Endothelial cell of umbilical vein (primary cell): ENCODE measurements around the gene CUBN. TPM values are rescaled to one million over a fixed set of nuclear protein-coding genes. Genes with fewer than 3 reads are reported as not detected.

ENCODE experiments used
- BruUV-seq: library from RNA; stranded (reverse); fragments of 400-500 nt; replicated peaks from 2 replicates; lab custom pipeline; 2021; lab: Mats Ljungman, UMichigan
- CTCF ChIA-PET: fragments of 300-600, 350-600 bp; sonication (Branson Sonifier 250); formaldehyde crosslinking; loops from one replicate; lab custom pipeline; 2021; ENCODE audit warnings: antibody characterized with exemption, inconsistent platforms; lab: Charles Lee
- POLR2A ChIA-PET: fragments of 300-600, 350-600 bp; sonication (Branson Sonifier 250); formaldehyde crosslinking; loops from one replicate; lab custom pipeline; 2021; ENCODE audit warnings: antibody characterized with exemption, inconsistent platforms; lab: Charles Lee
- DNase-seq: peaks from one replicate; pipeline ENCODE4 v3.0.0-alpha.2; 2011; ENCODE audit warnings: low read depth, low spot score
- FAIRE-seq: peaks from 2 replicates; lab custom pipeline; 2011; peaks lifted over from hg19 to GRCh38; lab: Jason Lieb, UNC
- H2AFZ ChIP-seq: 2 replicates; pipeline ENCODE4 v1.6.0; 2012; ENCODE audit warnings: low read depth, low read length, control low read depth, inconsistent platforms
- H3K27ac ChIP-seq: 2 replicates; pipeline ENCODE4 v1.5.1; 2011; ENCODE audit warnings: low read depth, mild to moderate bottlenecking, control low read depth, low read length, moderate library complexity; ENCODE audit not compliant: insufficient read depth
- H3K27me3 ChIP-seq, 2 experiments: 2 replicates each; pipeline versions ENCODE4 v1.6.0 to v1.6.1; 2011; ENCODE audit warnings: low read length in 2 of 2, mixed read lengths in 1 of 2; ENCODE audit not compliant: control insufficient read depth in 2 of 2, insufficient read depth in 2 of 2
- H3K36me3 ChIP-seq, 2 experiments: 2 replicates in 1 of 2; 3 replicates in 1 of 2; pipeline ENCODE4 v1.5.1; 2011; ENCODE audit warnings: low read length in 2 of 2, mild to moderate bottlenecking in 1 of 2, moderate library complexity in 1 of 2; ENCODE audit not compliant: control insufficient read depth in 2 of 2, insufficient read depth in 2 of 2; ENCODE audit errors: extremely low read depth in 1 of 2
- H3K4me1 ChIP-seq: 3 replicates; pipeline ENCODE4 v1.5.1; 2011; ENCODE audit warnings: mild to moderate bottlenecking, low read length; ENCODE audit not compliant: control insufficient read depth, insufficient read depth; ENCODE audit errors: extremely low read depth
- H3K4me2 ChIP-seq: 2 replicates; pipeline ENCODE4 v1.6.1; 2011; ENCODE audit warnings: low read length, control low read depth, mixed read lengths; ENCODE audit not compliant: insufficient read depth
- H3K4me3 ChIP-seq, 3 experiments: fragments of 200-600 bp in 1 of 3; sonication (generic), shearing (Covaris generic) in 1 of 3; replicated peaks in 1 of 3; 2 replicates each; pipeline ENCODE4 v1.5.1; 2011 to 2016; ENCODE audit warnings: control low read depth in 3 of 3, low read length in 3 of 3, mild to moderate bottlenecking in 2 of 3, inconsistent platforms in 1 of 3, low read depth in 1 of 3, moderate library complexity in 1 of 3; ENCODE audit not compliant: insufficient read depth in 1 of 3
- H3K79me2 ChIP-seq: 2 replicates; pipeline ENCODE4 v1.6.0; 2012; ENCODE audit warnings: low read length, inconsistent platforms; ENCODE audit not compliant: control insufficient read depth, insufficient read depth
- H3K9ac ChIP-seq: replicated peaks from 2 replicates; pipeline ENCODE3; 2011; ENCODE audit warnings: low read length, control low read depth; ENCODE audit not compliant: insufficient read depth; ENCODE audit errors: extremely low read depth
- H3K9me1 ChIP-seq: replicated peaks from 3 replicates; pipeline ENCODE4 v1.6.0; 2011; ENCODE audit warnings: mild to moderate bottlenecking, low read length; ENCODE audit not compliant: control insufficient read depth, insufficient read depth; ENCODE audit errors: extremely low read depth
- H3K9me3 ChIP-seq: replicated peaks from 2 replicates; pipeline ENCODE4 v1.5.1; 2012; ENCODE audit warnings: low read length, inconsistent platforms; ENCODE audit not compliant: control insufficient read depth, insufficient read depth
- H4K20me1 ChIP-seq: replicated peaks from 2 replicates; pipeline ENCODE3; 2011; ENCODE audit warnings: mild to moderate bottlenecking, low read length; ENCODE audit not compliant: control insufficient read depth, insufficient read depth; ENCODE audit errors: extremely low read depth
- EZH2 ChIP-seq: IDR thresholded peaks from 2 replicates; pipeline ENCODE4 v1.6.1; 2012; ENCODE audit warnings: borderline replicate concordance, low read depth, mild to moderate bottlenecking, moderate library complexity, low read length, inconsistent platforms; ENCODE audit not compliant: severe bottlenecking
- FOS ChIP-seq: IDR thresholded peaks from 2 replicates; pipeline ENCODE4 v1.6.1; 2011; ENCODE audit warnings: mild to moderate bottlenecking, low read length, moderate library complexity, borderline replicate concordance; ENCODE audit not compliant: insufficient read depth
- GATA2 ChIP-seq: IDR thresholded peaks from 2 replicates; pipeline ENCODE4 v1.7.0; 2011; ENCODE audit warnings: low read depth, mild to moderate bottlenecking, moderate library complexity, mixed read lengths, low read length; ENCODE audit not compliant: insufficient read length, insufficient read depth
- MYC ChIP-seq: IDR thresholded peaks from one replicate; pipeline ENCODE4 v1.6.1; 2011; ENCODE audit warnings: mild to moderate bottlenecking, low read depth, low read length
- POLR2AphosphoS5 ChIP-seq: IDR thresholded peaks from 2 replicates; pipeline ENCODE4 v1.6.1; 2012; ENCODE audit warnings: low read depth, mild to moderate bottlenecking, control low read depth, low read length, moderate library complexity; ENCODE audit not compliant: insufficient read depth
- dilution Hi-C: fragments of 300-500 bp; cut with MboI; formaldehyde crosslinking; loops from one replicate; pipeline ENCODE4 v1.15.0; 2019; ENCODE audit warnings: low sequenced_read_pairs; ENCODE audit not compliant: extremely low pct_ligation_motif_present
- intact Hi-C: fragments of 100-400 bp; cut with micrococcal nuclease; formaldehyde crosslinking; loops from one replicate; pipeline ENCODE4 v1.10.0; 2022
- polyA plus RNA-seq, 4 experiments: library from polyadenylated mRNA; depleted of rRNA in 3 of 4; stranded (reverse) in 3 of 4; unstranded in 1 of 4; fragments of >200 nt; gene quantifications; 2 replicates each; pipeline versions ENCODE4 v1.2.1 to v1.2.3, GENCODE V29; 2011 to 2012; ENCODE audit warnings: missing spikeins in 1 of 4
- total RNA-seq: library from RNA; stranded (reverse); gene quantifications from 2 replicates; pipeline ENCODE4 v1.2.3, GENCODE V29; 2021
- TF ChIP-seq, protein P1 (sequence below): IDR thresholded peaks from 2 replicates; pipeline ENCODE4 v1.6.1; 2011; ENCODE audit not compliant: insufficient read depth, insufficient read length
- TF ChIP-seq, protein P2 (sequence below), 2 donors: IDR thresholded peaks; 1 replicate in 1 of 2; 2 replicates in 1 of 2; pipeline ENCODE4 v1.5.1; 2011; ENCODE audit warnings: low read length in 2 of 2, mild to moderate bottlenecking in 2 of 2, moderate library complexity in 2 of 2, control low read depth in 1 of 2, inconsistent platforms in 1 of 2, low read depth in 1 of 2; ENCODE audit not compliant: insufficient read depth in 1 of 2; ENCODE audit errors: extremely low read depth in 1 of 2

Gene CUBN
- total and polyA plus RNA-seq, 2 donors (not counting 3 experiments of a cell fraction or from before 2014, with no cell fraction given) = 2.7 to 4.6 TPM

DNA sequence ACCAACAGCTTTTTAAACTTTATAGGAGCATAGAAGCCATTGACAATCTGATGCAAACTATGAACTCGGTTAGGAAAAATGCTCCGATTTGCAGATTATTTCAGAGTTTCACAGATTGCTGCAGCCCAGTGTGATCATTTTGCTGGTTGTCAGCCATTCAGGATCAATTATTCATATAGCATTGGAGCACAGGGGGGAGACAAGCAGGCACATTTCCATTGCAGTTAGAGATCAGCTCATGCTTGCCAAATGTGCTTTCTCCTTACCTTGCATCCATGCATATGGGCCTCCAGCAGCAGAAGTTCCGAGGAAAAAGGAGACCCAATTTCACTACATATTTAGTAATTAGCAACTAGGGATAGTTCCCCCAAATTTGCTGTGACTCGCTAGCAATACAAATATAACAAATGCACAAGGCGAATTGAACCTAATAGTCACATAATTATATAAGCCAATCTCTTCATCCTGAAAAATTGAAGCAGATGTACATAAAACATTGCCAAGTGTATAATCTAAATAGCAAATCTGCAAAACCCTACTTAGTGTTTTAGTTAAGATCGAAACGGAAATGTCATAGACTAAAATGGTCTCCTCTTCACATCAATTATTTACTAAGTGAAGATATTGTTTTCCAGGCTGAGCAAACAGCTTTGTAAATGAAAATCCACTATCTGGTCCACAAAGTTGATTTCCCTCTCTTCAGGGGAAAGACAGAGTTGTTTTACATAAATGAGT is 262.9 kb downstream of the CUBN start:
- no peaks in the 10 kb centered on the region for H3K36me3 ChIP-seq
- no peak overlapping the region for H3K9ac ChIP-seq
- no TSS peak for BruUV-seq
- no peak overlapping the region for H3K27ac ChIP-seq
- H3K4me3 ChIP-seq = no peak overlapping the region
- FAIRE-seq (no peak), DNase-seq (no peak)
- H3K79me2 ChIP-seq = no peaks in the 10 kb centered on the region
- dilution Hi-C loops = no loop called here
- intact Hi-C loops = no loop called here
- TF ChIP-seq POLR2AphosphoS5 = no peak
- TF ChIP-seq, protein P1, sequence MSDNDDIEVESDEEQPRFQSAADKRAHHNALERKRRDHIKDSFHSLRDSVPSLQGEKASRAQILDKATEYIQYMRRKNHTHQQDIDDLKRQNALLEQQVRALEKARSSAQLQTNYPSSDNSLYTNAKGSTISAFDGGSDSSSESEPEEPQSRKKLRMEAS = no peak
- H3K9me3 ChIP-seq = no peaks in the 10 kb centered on the region
- H2AFZ ChIP-seq = no peak overlapping the region
- ChIA-PET CTCF (no interaction called here), POLR2A (no interaction called here)
- no peaks in the 10 kb centered on the region for H3K27me3 ChIP-seq
- H4K20me1 ChIP-seq = no peaks in the 10 kb centered on the region
- H3K4me1 ChIP-seq = no peaks in the 10 kb centered on the region
- no peak overlapping the region for H3K4me2 ChIP-seq
- H3K9me1 ChIP-seq = no peaks in the 10 kb centered on the region

DNA sequence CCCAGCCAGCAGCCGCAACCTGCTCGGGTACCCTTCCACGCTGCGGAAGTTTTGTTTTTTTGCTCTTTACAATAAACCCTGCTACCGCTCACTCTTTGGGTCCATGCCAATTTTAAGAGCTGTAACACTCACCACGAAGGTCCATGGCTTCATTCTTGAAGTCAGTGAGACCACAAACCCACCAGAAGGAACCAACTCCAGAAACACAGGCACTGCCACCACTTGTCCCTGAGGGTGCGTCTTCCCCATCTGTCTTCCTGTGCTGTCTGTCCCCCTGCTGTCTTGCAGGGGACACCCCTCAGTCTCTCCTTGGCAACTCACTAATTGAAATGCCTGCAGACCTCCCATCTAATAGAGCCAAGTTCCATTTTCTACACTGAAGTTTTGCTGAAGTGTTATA is 263.8 kb downstream of the CUBN start:
- intact Hi-C loops = no loop called here
- H3K27ac ChIP-seq = no peak overlapping the region
- no peak for DNase-seq
- H3K27me3 ChIP-seq = no peaks in the 10 kb centered on the region
- no peak overlapping the region for H3K4me3 ChIP-seq
- BruUV-seq = no TSS peak
- no peaks in the 10 kb centered on the region for H3K36me3 ChIP-seq
- ChIA-PET CTCF (no interaction called here), POLR2A (no interaction called here)
- no peaks in the 10 kb centered on the region for H3K9me1 ChIP-seq
- no peaks in the 10 kb centered on the region for H3K9me3 ChIP-seq
- H4K20me1 ChIP-seq = no peaks in the 10 kb centered on the region
- no peaks in the 10 kb centered on the region for H3K79me2 ChIP-seq
- TF ChIP-seq FOS (no peak), GATA2 (no peak), MYC (no peak), EZH2 (no peak)
- TF ChIP-seq, protein P1 = no peak
- TF ChIP-seq, protein P2, sequence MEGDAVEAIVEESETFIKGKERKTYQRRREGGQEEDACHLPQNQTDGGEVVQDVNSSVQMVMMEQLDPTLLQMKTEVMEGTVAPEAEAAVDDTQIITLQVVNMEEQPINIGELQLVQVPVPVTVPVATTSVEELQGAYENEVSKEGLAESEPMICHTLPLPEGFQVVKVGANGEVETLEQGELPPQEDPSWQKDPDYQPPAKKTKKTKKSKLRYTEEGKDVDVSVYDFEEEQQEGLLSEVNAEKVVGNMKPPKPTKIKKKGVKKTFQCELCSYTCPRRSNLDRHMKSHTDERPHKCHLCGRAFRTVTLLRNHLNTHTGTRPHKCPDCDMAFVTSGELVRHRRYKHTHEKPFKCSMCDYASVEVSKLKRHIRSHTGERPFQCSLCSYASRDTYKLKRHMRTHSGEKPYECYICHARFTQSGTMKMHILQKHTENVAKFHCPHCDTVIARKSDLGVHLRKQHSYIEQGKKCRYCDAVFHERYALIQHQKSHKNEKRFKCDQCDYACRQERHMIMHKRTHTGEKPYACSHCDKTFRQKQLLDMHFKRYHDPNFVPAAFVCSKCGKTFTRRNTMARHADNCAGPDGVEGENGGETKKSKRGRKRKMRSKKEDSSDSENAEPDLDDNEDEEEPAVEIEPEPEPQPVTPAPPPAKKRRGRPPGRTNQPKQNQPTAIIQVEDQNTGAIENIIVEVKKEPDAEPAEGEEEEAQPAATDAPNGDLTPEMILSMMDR (IDR thresholded peaks at IDR 0.05; ENCODE audit: extremely low read depth in 1 of 2, insufficient read depth in 1 of 2, low read depth in 1 of 2, low read length in 2 of 2) = no peak
- dilution Hi-C loops = no loop called here
- H3K9ac ChIP-seq = no peak overlapping the region
- no peaks in the 10 kb centered on the region for H3K4me1 ChIP-seq
- H3K4me2 ChIP-seq = no peak overlapping the region
- H2AFZ ChIP-seq = no peak overlapping the region
- no peak for FAIRE-seq
